Measurements from ENCODE around the gene MPI.
A peak's percentile ranks its signal among the peaks of the same experiment; 100 is the strongest.

MPI gene, protein sequence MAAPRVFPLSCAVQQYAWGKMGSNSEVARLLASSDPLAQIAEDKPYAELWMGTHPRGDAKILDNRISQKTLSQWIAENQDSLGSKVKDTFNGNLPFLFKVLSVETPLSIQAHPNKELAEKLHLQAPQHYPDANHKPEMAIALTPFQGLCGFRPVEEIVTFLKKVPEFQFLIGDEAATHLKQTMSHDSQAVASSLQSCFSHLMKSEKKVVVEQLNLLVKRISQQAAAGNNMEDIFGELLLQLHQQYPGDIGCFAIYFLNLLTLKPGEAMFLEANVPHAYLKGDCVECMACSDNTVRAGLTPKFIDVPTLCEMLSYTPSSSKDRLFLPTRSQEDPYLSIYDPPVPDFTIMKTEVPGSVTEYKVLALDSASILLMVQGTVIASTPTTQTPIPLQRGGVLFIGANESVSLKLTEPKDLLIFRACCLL

DNA sequence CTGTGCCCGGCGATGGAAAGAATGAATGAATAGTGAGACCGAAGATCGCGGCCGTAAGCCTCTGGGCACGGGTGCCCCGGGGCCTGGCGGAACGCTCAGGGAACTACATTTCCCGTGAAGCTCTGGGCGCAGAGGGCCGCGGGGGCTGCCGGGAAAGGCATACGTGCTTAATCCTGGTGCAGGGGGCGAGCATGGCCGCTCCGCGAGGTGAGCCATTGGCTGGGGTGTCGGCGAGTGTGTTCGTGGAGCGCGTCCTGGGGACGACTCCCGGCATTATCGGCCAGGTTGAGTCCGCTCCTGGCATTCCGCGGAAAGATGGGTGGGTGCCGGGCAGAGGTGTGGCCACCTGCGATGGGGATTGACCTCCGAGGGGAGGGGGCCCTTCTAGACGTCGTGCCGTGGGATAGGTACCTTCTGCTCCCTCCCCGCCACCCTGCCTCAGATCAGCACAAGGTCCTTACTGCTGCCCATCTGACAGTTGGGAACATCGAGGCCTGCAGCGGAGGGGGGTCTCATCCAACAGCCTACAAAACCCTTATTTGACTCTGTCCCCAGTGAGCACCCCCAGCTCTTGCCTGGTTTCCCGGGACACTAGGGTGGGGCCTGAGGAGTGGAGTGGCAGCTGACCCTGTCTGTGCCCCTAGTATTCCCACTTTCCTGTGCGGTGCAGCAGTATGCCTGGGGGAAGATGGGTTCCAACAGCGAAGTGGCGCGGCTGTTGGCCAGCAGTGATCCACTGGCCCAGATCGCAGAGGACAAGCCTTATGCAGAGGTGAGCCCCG, at the start of gene MPI:
TSS of gene MPI (plus strand) at position 160 of the 782 bp plus-strand sequence. CDS start at position 192, 32 bp downstream.
- peak; percentile 94 for DNase-seq (ENCODE audit: low spot score)

DNA sequence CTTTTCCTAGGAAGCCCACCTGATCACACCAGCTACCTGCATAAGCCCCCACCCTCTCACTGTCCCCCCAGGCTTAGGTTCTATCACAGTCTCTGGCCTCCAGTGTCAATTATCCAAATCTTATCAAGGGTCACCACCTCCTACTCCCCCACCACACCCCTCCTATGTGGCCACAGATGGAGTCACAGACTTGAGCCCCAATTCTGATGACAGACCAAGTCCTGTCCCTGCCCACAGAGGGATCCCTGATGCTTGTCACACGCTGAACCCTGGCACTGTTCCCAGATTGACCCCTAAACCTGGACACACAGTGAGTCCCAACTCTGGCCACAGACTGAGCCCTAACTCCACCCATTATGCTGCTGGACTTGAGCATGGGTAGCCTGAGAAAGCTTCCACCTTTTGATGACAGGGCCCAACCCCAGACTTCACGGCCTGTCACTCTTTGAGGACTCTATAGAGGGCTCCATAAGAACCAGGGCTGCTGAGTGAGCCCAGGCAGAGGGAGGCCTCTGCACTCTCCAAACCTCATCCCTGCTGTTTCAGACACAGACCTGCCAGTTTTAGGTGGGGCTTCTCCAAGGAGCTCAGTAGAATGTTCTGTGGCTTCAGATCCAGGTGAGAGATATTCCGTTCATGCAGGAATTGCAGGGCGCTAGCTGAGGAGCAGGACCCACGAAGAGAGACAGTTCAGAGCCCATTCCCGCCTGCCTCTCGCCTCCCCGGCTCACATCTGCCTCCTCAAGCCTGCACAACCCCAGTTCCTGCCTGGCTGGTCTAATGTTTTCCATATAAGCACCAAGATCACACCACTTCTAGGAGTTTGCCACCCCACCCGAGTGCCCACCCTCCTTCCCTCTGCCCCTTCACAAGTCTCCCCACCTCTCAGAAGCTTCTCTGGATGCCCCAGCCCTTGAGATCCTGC, 48.7 kb upstream of the MPI start:
- DNase-seq (ENCODE audit: low spot score): no peak

DNA sequence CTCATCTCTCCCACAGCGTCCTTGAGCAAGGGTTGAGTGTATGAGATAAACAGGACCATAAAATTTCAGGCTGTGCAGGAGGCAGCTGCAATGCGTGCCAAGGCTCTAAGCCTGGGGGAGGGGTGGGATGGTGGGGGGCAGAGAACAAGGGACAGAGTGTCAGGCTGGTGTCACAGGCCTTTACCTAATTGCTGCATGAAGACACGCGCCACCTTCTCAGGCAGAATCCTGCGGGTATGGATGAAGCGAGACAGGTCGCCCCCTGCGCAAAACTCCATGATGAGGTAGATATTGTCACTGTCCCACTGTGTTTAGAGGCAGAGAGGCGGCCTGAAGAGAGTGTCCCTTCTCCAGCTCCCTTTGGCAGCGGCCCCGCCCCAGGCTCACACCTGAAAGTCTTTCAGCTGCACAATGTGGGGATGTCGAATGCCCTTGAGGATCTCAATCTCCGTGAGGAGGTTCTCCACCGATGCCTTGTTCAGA, 47.9 kb upstream of the MPI start:
- no peak for DNase-seq (ENCODE audit: low spot score)

DNA sequence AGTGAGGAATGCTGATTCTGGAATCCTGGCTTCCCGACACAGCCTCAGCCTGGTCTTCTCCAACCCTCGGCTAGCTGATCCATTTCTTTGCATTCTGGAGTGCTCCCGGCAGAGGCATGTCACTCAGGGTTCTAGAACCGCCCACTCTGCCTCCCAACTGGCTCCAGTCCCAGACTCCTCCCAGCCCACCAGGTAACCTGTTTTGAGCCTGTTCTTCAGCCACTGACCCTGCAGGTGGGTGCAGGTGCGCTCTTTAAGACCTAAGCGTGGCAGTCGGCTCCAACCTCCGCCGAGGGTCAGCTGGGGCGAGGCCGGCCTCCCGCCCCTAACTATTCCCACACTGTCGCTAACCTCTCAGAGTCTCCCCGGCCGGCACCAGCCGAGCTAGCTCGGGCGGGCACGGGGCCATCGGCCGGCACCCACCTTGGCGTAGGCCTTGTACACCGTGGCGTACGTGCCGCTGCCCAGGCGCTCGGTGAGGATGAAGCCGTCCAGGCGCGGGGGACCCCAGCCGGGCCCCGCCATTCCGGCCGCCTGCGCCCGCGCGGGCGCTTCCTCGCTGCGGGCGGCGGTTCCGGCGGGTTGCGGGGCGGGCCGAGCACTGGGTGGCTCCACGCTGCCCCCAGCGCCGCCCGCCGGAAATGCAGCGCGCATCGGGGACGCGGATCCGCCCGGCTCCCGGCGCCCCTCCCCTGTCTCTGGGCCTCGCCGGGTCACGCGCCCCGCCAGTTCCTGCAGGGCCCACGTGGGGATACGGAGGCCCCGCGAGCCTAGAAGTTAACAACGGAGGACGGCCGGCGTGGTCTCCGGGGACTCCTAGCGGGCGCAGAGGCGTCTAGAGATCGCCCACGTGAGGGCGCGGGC, 47.0 kb upstream of the MPI start, which contains the start of gene ULK3:
TSS of gene ULK3 (minus strand) at position 576 of the 864 bp plus-strand sequence. CDS start at position 525, 51 bp downstream.
- DNase-seq (ENCODE audit: low spot score): peak; percentile 94

DNA sequence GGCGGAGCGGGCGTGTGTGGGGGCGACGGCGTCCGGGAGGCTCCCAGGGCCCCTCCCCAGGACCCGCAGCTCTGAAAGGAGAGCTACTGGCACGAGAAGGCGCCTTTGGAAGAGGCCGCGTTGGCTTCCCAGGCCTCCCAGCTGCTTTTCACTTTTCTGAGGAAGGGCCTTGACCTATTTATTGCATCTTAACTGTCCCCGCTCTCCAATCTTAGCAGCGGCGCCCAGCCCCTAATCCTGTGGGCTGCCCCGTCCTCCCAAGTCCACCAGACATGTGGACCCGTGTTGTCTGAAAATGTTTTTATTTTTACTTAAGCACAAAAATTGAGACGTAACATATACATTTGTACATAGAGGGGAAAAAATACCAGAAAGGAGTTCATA, 46.4 kb upstream of the MPI start:
- no peak for DNase-seq (ENCODE audit: low spot score)

DNA sequence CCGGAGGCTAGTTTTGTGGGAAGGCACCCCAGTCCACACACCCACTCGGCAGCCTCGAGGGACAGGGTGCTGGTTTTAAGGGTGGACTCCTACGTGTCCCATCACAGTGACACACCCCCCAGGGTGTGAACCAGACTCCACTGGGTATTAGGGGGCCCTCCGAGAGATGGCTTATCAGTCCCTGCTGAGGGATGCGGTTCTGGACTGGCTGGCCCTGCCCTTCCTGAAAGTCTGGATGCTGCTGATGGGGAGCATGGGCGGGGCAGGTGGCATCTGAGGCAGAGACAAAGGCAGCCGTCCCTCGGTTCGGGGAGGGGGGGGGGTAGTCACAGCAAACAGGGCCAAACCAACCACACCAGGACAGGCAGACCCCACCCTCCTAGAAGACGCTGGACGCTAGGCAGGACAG, 45.9 kb upstream of the MPI start:
- no peak for DNase-seq (ENCODE audit: low spot score)

DNA sequence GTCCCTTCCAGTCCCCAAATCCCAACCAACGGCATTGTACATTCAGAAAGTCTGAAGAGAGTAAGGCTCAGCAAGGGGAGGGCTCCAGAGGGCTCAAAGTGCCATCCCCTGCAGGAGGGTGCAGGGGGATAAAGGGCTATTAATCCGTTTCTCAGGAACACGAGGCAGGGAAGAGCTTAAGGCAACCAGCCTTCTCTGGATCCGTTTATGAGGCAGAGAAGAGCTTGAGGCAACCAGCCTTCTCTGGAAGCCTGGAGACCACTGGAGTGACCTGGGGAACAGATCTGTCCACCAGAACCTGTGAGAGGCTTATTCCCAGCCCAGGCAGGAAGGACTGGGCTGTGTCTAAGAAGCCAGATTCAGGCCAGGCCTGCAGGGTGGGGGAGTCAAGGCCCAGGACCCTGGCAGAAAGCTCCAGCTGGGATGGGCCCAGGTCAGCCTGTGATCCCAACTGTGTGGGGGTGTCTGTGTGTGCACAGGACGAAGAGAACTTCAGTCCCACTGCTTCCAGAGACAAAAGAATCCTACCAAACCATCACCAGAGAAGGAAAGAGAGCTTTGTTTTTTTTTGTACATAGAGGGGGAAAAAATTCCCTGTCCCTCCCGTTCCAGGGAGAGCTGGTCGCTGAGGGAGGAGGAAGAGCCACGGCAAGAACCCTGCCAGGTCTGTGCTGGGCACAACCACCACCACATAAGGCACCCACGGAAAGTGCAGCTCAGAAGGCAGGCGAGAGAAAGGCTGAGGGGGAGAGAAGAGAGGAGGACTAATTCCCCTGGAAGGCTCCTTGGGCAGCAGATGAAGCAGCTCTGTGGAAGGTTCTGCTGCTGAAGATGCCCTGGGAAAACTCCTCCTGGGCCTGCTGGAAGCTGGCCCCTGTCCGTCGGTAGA, 45.3 kb upstream of the MPI start:
- no peak for DNase-seq (ENCODE audit: low spot score)

DNA sequence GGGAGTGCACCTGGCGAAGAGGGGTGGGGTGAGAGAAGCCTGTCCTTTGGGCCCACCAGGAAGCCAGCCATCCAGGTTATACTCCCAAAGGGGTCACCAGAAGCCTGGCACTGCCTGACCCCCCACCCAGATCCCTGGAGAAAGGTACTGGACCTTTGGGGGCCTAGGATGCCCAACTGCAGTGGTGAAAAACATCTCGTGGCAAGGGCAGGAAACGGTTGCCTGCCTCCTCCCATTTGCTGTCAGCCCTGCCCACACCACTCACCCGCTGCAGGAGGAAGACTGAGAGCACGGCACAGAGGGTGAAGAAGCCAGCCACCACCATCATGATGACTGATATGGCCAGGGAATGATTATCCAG, 44.7 kb upstream of the MPI start:
- no peak for DNase-seq (ENCODE audit: low spot score)

DNA sequence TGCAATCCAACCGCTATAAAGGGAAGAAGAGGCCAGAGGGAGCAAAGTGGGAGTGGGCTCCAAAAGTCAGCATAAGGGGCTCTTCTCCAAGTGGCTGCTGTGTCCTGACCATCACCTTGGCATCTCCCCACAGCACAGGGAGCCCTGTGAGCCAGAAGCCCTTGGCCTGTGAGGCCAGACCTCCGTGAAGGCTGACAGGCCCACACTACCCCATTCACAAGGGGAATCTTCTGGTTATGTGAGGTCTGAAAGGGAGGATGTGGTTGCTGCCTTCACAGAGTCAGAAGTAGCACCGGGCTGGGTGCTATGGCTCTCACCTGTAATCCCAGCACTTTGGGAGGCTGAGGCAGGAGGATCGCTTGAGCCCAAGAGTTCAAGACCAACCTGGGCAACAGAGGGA, 44.3 kb upstream of the MPI start:
- DNase-seq (ENCODE audit: low spot score): no peak

DNA sequence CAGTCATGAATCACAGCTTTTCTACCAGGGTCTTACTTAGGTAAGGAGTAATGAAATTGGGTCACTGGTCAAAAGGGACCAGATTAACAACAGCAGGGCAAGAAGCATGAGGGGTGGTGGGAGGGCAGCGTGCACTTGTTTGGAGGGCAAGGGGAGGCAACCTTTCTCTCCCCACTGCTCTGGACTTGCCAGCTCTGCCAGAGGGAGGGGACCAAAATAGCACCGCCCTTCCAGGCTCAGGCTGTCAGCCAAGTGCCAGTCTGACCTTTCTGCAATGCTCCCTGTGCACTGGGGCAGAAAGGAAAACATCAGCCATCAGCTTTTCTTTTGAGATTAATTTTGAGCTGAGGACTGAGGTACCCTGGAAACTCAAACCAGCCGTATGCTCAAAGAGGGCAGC, 42.4 kb upstream of the MPI start:
- DNase-seq (ENCODE audit: low spot score): no peak

DNA sequence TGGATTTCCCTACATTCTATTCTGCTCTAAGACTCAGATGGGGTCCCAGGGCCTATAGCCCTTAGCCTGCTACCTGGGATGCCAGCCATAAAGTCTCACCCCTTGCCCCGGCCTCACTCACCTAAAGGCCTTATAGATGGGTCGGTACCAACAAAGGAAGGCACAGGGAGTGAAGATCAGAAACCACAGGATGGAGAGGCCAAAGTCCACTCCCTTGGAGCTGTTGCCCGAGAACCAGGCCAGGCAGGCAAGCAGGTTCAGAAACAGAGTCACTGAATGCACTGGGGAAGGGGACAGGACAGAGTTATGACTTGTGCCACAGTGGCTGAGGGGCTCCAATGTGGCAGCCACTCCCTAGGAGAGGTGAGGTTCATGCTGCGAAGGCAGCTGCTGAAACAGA, 39.4 kb upstream of the MPI start:
- DNase-seq (ENCODE audit: low spot score): no peak

DNA sequence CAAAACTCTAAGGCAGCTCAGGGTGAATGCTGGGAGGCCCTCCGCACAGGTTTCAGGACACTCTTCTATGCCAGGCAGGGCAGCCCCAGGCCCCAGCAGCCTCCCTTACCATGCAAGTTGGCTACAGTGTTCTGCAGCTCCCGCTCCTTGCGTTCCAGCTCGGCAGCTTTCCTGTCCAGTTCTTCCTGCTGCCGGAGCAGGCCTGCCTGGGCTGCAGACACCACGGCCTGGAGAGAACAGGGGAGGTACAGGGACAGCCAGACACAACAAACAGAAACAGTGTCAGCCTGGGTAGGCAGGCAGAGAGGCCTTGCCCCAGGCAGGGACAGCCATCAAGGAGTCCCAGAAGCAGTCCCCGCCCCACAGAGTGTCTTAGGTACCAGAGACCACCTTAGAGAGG, 37.9 kb upstream of the MPI start:
- no peak for DNase-seq (ENCODE audit: low spot score)

DNA sequence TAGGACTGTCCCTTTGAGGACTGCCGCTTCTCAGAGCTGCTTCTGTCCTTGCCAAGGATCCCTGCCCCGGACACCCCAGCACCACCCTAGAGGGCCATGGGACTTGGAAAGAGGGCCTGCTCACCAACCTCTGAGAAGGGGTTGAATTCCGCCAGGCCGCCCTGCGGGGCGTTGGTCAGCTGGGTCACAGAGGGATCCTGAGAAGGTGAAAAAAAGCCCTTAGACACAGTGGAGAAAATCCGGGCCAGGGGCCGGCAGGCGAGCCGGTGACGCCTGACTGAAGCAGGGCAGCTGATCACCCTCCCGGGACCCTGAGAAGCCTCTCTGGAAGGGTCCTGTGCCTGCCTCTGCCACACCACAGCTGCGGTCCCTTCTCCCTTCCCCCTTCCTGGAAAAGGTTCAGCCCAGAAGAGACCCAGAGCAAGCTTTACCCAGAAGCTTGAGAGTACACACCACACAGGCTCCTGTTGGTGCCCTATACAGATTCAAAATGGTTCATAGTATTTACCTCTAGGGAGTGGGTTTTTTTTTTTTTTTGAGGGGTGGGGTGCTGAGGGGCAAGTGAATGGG, 35.3 kb upstream of the MPI start:
- DNase-seq (ENCODE audit: low spot score): no peak

DNA sequence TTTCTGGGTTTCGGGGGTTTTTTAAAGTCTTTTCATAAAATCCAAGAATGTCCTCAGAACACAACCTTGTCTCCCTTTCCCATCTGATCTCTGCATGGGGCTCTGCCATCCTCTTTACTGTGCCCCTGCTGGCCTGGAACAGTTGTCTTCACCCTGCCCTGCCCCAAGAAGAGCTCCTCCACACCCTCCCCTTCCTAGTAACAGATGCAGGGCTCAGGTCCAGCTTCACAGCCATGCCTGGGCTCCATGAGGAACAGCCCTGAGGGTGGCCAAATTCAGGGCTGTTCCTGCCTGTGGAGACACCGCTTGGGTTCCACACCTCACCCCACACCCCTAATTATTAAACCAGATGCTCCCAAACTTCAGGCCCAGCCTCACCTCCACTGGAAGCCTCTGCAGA, 34.0 kb upstream of the MPI start:
- DNase-seq (ENCODE audit: low spot score): no peak

DNA sequence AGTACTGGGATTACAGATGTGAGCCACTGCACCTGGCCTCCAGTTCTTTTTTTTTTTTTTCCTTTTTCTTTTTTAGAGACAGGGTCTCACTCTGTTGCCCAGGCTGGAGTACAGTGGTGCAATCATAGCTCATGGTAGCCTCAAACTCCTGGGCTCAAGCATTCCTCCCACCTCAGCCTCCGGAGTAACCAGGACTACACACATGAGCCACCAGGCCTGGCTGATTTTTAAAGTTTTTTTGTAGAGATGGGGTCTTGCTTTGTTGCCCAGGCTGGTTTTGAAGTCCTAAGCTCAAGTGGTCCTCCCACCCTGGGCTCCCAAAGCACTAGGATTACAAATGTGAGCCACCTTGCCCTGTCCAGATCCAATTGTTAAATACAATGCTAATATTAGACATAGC, 33.3 kb upstream of the MPI start:
- no peak for DNase-seq (ENCODE audit: low spot score)

DNA sequence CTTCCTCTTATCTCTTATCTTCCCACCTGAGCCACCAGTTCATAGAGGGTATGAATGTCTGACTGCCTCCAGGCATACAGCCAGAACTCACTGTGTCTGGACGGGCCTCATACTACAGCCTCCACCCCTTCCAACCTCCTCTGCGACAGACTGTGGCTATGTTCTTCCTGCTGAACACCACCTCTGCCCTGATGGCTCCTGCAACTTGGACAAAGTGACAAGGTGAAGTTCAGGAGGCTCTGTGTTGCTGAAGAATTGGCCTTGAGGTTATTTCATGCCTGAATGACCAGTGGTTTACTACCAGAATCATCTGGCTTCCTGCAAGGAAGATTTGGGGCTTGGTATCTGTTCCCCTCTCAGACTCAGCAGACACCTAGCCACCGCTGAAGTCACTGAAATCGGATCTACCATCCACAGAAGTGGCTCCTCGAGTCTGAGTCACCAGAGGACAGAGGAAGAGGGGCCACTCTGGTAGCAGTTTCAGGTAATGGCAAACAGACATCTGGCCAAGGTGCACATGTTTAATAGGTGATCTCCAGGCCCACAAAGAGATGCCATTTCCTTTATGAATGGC, 32.7 kb upstream of the MPI start:
- no peak for DNase-seq (ENCODE audit: low spot score)

DNA sequence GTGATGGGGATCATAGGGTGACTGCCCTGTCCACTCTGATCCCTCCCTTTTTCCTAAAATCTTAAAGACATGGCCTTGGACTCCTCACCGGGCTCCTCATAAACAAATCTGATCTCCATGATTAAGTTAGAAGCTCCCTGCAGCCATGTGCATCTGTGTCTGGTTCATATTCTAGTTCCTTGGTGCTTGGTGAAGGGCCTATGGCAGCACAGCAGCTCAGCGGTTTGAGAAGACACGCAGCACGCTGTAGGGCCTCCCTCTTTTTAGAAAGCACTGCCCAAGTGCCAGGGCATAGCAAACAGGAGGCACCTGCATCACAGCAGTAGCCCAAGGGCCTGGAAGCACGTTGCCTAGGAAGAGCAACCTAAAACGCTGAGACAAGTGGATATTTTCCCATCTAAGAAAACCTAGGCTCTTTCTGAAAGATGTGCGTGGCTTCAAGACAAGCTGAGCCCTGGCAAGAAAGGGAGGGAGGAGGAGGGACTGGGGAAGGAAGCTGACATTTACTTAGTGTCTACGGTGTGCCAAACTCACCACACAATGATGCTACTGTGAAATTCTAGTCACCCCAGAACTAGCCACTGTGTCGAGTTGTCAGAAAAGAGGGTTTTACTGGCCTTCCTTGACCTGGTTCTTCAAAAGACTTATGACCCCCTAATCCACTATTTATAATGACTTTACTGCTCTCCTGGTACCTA, 32.0 kb upstream of the MPI start:
- no peak for DNase-seq (ENCODE audit: low spot score)

DNA sequence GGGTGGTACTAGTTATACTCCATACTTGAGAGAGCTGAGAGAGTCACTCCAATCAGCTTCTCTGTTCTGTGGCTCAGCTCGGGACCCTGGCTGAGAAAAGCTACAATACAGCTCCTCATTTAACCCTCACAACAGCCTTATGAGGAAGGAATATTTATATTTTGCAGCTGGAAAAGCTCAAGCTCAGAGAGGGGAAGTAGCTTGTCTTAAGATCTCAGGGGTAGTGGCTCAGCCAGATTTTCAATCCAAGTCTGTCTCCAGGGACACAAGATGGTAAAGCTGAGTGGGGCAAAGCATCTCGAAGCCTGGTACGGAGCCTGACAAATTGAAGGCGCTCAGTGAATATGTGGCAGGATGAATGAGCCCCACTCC, 31.5 kb upstream of the MPI start:
- no peak for DNase-seq (ENCODE audit: low spot score)

Measured in ecto neural progenitor cell (in vitro differentiated cells).